GM12864 (cell line): ENCODE data around the gene S100A9.
"Not testable (repeated sequence)": the region's sequence is repeated elsewhere in the genome, so short reads cannot be mapped to it uniquely, and the experiment has no call there.

ENCODE experiments used
- DNase-seq: peaks from one replicate; pipeline ENCODE4 v3.0.0-alpha.2; 2011; ENCODE audit warnings: low read depth
- H3K4me3 ChIP-seq: 2 replicates; pipeline ENCODE4 v1.5.1; 2011; ENCODE audit warnings: mild to moderate bottlenecking, low read depth, low read length, control low read depth
- TF ChIP-seq, protein P1 (sequence below): IDR thresholded peaks from 2 replicates; pipeline ENCODE4 v1.5.1; 2011; ENCODE audit warnings: low read depth, mild to moderate bottlenecking, moderate library complexity, low read length, control low read depth, inconsistent platforms; ENCODE audit errors: missing control alignments

S100A9 gene

DNA sequence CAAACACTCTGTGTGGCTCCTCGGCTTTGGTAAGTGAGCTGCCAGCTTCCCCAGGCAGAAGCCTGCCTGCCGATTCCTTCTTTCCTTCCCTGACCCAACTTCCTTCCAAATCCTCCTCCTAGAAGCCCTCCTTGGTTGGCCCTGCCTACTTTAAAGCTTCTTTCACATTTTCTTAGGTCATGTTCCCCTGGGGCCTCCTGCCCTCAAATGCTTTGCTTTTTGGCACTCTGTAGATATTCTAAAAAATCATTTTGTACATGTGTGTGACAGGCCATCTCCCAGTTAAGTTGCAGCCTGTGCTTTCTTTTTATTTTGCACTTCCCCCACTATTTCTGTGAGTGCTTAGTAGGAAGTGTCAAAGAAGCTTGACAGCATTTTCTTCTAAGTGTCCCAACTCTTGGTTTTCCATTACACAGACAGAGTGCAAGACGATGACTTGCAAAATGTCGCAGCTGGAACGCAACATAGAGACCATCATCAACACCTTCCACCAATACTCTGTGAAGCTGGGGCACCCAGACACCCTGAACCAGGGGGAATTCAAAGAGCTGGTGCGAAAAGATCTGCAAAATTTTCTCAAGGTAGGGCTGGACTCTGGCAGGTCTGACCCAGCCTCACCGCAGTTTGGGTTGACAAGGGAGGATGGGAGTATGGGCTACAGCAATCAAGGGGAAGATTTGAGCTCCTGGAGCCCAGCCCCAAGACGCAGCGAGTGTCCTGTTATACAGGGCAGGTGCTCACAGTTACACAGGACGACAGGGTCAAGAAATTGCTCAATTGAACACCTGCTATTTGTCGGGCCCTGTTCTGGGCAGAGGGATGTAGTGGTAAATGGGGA is at the start of gene S100A9:
S100A9 (plus strand) TSS at position 2 of the 838 bp plus-strand sequence; CDS start at position 432, 430 bp downstream.
- TF ChIP-seq, protein P1, sequence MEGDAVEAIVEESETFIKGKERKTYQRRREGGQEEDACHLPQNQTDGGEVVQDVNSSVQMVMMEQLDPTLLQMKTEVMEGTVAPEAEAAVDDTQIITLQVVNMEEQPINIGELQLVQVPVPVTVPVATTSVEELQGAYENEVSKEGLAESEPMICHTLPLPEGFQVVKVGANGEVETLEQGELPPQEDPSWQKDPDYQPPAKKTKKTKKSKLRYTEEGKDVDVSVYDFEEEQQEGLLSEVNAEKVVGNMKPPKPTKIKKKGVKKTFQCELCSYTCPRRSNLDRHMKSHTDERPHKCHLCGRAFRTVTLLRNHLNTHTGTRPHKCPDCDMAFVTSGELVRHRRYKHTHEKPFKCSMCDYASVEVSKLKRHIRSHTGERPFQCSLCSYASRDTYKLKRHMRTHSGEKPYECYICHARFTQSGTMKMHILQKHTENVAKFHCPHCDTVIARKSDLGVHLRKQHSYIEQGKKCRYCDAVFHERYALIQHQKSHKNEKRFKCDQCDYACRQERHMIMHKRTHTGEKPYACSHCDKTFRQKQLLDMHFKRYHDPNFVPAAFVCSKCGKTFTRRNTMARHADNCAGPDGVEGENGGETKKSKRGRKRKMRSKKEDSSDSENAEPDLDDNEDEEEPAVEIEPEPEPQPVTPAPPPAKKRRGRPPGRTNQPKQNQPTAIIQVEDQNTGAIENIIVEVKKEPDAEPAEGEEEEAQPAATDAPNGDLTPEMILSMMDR: no peak
- H3K4me3 ChIP-seq: no peak within 1 kb of the TSS
- no peak for DNase-seq

DNA sequence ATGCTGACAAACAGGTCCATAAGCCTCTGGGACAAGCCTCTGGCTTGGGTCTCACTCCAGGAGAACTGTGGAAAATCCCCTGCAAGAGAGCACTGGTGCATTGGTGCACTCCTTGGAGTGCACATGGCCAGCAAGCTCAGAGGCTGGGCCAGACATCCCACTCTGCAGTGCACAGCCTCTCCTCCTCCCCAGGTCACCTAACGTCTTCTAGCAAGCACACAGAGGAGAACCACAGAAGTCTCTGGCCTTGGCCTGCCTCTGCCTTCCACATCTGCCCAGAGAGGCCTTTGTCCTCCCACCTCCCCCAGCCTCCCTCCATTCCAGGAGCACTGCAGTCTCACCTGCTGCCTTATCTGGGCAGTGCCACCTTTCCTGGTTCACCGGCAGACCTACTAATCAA is 49.1 kb upstream of the S100A9 start:
- H3K4me3 ChIP-seq: no peak overlapping the region
- TF ChIP-seq, protein P1: no peak
- DNase-seq: no peak

DNA sequence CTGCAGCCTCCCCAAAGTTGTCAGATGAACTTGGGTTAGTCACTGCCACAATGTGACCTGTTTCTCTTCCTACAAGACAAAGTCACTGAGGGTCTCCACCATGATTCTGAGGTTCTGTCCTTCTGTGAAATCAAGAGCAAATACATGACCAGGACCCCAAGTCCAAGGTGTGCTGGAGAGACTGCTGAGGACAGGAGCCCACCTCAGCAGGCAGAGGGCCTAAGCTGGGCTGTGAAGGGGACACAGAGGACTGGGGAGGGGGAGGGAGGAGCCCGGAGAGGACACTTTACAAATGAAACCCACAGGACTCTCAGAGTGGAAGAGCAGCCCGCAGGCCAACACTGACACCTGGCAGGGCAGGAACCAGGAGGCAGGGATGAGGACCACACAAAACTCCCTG is 48.2 kb upstream of the S100A9 start:
- H3K4me3 ChIP-seq: no peak overlapping the region
- TF ChIP-seq, protein P1: no peak
- DNase-seq: no peak

DNA sequence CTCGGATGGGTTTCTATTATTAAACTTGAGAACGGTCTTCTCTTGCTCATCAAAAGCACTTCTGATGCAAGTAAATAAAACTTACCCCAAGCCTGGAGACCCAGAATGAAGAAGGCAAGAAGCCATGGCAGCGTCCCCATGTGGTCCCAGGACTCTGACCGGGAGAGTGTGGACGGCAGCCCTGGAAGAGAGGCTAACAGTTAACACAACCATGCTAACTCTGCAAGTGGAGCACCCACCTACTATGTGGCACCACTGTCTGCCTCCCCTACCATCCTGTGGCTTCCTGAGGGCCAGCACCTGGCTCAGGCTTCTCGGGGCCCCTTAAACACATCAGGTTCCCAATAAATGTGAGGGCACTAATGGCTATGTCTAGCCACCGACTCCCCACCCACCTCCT is 47.1 kb upstream of the S100A9 start:
- TF ChIP-seq, protein P1: no peak
- no peak for DNase-seq

DNA sequence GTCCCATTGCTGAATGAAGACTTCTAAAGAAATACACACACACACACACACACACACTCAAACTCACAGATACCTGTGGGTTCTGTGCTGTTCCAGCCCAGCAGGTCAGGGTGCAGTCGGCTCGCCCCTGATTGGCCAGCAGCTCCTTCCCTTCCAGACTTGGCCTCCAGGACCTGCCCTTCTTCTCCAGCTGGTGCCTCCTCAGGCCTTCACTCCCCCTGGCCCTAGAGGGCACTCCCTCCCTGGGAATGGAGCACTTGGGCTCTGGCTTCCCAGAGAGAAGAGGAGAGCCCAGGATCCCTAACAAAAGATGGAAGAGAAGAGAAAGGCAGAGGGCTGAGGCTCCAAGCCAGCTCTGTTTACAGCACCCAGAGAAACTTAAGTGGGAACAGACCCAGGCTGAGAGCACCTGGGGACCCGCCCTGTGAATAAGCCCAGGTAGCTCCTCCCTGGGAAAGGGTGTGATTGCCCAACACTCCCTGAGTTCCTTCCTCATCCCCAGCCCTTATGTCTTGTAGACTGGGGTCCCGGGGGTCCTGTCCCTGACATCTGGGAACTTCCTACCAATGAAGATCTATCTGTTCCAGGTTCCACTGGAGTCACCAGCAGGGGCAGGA is 45.0 kb upstream of the S100A9 start, which contains the start of gene PGLYRP3:
PGLYRP3 (minus strand) TSS at position 383 of the 617 bp plus-strand sequence. CDS start 2,287 bp downstream, outside the sequence.
- TF ChIP-seq, protein P1: no peak
- H3K4me3 ChIP-seq: no peak within 1 kb of the TSS
- DNase-seq: no peak

More for the DNA sequence above, 47.1 kb upstream of the S100A9 start:
- no peak overlapping the region for H3K4me3 ChIP-seq

DNA sequence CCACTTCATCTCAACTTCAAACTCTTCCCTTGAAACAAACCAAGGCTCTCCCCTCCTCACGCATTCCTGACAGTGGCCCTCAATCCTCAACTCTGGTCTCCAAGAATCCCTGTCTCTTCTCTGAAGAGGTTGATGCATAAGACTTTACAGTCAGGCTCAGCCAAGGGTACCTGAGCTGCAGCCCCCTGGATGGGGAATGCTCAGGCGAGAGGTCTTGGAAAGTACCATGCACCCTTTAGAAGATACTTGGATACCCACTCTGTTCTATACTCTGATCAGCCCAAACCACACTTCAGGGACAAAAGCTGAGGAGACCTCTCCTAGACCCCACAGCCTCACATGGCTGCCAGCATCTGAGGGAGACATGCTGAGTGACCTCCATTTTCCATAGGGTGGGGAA is 44.4 kb upstream of the S100A9 start:
- H3K4me3 ChIP-seq: no peak overlapping the region

DNA sequence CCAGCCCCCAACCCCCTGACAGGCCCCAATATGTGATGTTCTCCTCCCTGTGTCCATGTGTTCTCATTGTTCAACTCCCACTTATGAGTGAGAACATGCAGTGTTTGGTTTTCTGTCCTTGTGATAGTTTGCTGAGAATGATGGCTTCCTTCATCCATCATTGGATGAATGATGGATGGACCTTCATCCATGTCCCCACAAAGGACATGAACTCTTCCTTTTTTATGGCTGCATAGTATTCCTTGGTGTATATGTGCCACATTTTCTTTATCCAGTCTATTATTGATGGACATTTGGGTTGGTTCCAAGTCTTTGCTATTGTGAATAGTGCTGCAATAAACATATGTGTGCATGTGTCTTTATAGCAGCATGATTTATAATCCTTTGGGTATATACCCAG is 43.3 kb upstream of the S100A9 start:
- not testable (repeated sequence) for DNase-seq, H3K4me3 ChIP-seq

More for the DNA sequence above, 44.4 kb upstream of the S100A9 start:
- DNase-seq: no peak
- TF ChIP-seq, protein P1: no peak

DNA sequence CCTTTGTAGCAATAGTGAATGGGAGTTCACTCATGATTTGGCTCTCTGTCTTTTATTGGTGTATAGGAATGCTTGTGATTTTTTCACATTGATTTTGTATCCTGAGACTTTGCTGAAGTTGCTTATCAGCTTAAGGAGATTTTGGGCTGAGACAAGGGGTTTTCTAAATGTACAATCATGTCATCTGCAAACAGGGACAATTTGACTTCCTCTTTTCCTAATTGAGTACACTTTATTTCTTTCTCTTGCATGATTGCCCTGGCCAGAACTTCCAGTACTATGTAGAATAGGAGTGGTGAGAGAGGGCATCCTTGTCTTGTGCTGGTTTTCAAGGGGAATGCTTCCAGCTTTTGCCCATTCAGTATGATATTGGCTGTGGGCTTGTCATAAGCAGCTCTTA is 41.6 kb upstream of the S100A9 start:
- DNase-seq: not testable (repeated sequence)

DNA sequence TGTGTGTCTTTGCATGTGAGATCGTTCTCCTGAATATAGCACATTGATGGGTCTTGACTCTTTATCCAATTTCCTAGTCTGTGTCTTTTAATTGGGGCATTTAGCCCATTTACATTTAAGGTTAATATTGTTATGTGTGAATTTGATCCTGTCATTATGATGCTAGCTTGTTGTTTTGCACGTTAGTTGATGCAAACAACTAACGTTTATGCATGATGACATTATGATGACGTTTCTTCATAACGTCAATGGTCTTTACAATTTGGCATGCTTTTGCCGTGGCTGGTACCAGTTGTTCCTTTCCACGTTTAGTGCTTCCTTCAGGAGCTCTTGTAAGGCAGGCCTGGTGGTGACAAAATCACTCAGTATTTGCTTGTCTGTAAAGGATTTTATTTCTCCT is 39.5 kb upstream of the S100A9 start:
- not testable (repeated sequence) for DNase-seq, H3K4me3 ChIP-seq

More for the DNA sequence above, 41.6 kb upstream of the S100A9 start:
- not testable (repeated sequence) for H3K4me3 ChIP-seq
